ENCODE results near the gene ZNF778. TPM values are rescaled to one million over a fixed set of nuclear protein-coding genes. Genes with fewer than 3 reads are reported as not detected.

ZNF778 gene
- polyA plus RNA-seq, 2 of the 4 experiments (the other 2 are of a cell fraction) = 7.0 to 9.5 TPM

DNA sequence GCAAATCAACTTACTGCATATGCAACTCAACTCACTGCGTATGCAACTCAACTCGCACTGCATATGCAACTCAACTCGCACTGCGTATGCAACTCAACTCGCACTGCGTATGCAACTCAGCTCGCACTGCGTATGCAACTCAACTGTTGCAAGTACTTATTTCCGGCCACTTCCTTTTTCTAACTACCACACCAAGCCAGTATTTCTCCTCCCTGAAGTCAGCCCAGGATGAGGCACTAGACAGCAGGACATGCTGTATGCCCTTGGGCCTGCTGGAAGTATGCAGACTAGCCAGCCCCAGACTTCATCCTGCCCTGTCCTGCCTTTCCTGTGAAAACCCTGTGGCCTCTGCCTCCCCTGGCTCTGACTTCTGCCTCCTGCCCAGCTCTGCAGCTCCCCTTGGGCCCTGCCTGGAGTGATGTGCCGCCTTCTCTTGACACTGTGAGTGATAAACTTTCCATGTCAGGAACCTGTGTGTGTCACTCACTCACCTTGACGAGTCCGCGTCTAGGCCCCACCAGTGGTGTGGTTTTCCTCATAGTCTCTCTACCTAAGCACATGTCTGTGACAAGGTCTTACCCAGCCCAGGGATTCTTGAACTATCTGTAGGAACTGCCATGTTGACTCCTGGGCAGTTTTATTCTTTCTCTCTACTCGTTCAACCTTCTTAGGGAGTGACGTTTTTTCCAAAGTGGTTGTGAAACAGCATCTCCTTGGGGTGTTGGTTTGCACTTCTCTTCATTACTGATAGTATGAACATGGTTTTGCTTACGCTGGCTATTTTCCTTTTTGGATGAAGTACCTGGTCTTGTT, 16.4 kb downstream of the ZNF778 start:
- Histone ChIP-seq H3K9me3 (peaks cover 77% of the 10 kb centered on the region), H3K4me2 (no peak overlapping the region), H3K4me1 (no peaks in the 10 kb centered on the region), H3K27ac (no peak overlapping the region), H3K4me3 (no peak overlapping the region)
- WGBS (ENCODE audit: missing lambda C conversion rate) = 94% methylated on average over 16 of the region's 16 CpGs
- ATAC-seq = no peak
- DNase-seq (ENCODE audit: low read depth in 1 of 2, low spot score in 1 of 2) = no peak
- TF ChIP-seq RCOR1 (IDR thresholded peaks at IDR 0.05; ENCODE audit: low read depth, low read length) = no peak
- CTCF ChIA-PET = no interaction called here
- POLR2A ChIA-PET = no interaction called here
- no peak for FAIRE-seq

DNA sequence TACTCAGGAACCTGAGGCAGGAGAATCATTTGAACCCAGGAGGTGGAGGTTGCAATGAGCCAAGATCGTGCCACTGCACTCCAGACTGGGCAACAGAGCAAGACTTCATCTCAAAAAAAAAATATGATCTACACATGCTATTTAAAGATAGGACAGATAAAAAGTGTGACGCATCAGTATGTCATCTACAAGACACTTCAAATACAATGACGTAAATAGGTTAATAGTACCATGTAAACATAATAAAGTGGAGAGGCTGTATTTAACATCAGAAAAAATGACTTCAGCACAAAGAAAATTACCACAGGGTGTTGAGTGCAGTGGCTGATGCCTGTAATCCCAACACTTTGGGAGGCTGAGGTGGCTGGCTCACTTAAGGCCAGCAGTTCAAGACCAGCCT, 20.2 kb downstream of the ZNF778 start:
- ATAC-seq (no peak), DNase-seq (ENCODE audit: low read depth in 1 of 2, low spot score in 1 of 2) (no peak), FAIRE-seq (no peak)
- CTCF ChIA-PET = interaction anchor here (0.8 to 1.1 kb wide), 2 partner anchors 12 to 51 kb away, joined by 3 to 4 read pairs; no protein-coding TSS in a partner anchor
- POLR2A ChIA-PET = interaction anchor here (0.6 kb wide), 1 partner anchor 8 kb away, joined by 3 read pairs; no protein-coding TSS in a partner anchor
- no peak for TF ChIP-seq ZFP36 (IDR thresholded peaks at IDR 0.05; ENCODE audit: borderline replicate concordance, partially characterized antibody)
- no peak for TF ChIP-seq JUN (IDR thresholded peaks at IDR 0.05)
- TF ChIP-seq, protein P1, sequence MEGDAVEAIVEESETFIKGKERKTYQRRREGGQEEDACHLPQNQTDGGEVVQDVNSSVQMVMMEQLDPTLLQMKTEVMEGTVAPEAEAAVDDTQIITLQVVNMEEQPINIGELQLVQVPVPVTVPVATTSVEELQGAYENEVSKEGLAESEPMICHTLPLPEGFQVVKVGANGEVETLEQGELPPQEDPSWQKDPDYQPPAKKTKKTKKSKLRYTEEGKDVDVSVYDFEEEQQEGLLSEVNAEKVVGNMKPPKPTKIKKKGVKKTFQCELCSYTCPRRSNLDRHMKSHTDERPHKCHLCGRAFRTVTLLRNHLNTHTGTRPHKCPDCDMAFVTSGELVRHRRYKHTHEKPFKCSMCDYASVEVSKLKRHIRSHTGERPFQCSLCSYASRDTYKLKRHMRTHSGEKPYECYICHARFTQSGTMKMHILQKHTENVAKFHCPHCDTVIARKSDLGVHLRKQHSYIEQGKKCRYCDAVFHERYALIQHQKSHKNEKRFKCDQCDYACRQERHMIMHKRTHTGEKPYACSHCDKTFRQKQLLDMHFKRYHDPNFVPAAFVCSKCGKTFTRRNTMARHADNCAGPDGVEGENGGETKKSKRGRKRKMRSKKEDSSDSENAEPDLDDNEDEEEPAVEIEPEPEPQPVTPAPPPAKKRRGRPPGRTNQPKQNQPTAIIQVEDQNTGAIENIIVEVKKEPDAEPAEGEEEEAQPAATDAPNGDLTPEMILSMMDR (IDR thresholded peaks at IDR 0.05) = no peak
- no peak for TF ChIP-seq JUNB (IDR thresholded peaks at IDR 0.05)
- TF ChIP-seq HOXB13 (CRISPR knock-in tag; IDR thresholded peaks at IDR 0.05; ENCODE audit: low read depth) = no peak
- TF ChIP-seq EP300 (IDR thresholded peaks at IDR 0.05) = no peak
- TF ChIP-seq FOSL2 (IDR thresholded peaks at IDR 0.05) = no peak
- TF ChIP-seq FOSL2 (CRISPR knock-in tag; IDR thresholded peaks at IDR 0.05) = 0 out of 2 replicates have a peak, but pooled peaks have one; percentile 6
- H3K4me2 ChIP-seq = no peak overlapping the region
- no peaks in the 10 kb centered on the region for H3K4me1 ChIP-seq
- 33% methylated on average over 3 of the region's 3 CpGs for WGBS (ENCODE audit: missing lambda C conversion rate)
- no peak overlapping the region for H3K4me3 ChIP-seq
- no peak overlapping the region for H3K27ac ChIP-seq
- H3K9me3 ChIP-seq = peaks cover 54% of the 10 kb centered on the region

DNA sequence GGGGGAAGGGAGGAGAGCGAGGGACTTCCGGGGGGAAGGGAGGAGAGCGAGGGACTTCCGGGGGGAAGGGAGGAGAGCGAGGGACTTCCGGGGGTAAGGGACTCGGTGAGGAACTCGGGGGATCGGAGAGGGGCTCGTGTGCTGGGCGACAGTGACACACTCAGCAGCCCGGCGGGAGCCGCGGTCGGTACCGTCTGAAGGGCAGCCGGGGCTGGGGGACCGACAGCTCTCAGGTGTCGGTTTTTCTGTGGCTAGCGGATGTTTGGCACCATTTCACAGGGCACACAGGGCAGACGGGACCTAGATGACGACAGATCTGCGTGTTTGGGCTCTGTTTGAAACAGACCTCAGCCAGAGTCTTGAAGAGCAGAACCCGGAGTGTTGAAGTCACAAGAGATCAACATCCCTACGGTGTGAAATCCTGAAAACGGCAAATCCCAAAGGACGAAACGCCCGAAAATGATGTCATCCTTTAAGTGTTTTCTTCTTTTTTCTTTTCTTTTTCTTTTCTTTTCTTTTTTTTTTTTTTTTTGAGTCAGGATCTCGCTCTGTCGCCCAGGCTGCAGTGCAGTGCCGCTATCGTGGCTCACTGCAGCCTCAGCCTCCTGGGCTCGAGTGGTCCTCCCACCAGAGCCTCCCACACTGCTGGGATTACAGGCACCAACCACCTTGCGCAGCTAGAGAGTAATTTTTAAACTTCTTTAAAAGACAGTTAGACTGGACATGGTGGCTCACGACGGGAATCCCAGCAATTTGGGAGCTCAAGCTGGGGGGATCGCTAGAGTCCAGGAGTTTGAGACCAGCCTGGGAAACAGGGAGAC, 23.9 kb downstream of the ZNF778 start:
- Histone ChIP-seq H3K4me2 (peak overlapping the region; percentile 82), H3K27ac (peak overlapping the region; percentile 94 to 95), H3K9me3 (peaks cover 22% of the 10 kb centered on the region), H3K4me1 (no peaks in the 10 kb centered on the region), H3K4me3 (peak overlapping the region; percentile 74)
- ATAC-seq = peak; percentile 82 to 92
- ChIA-PET CTCF (interaction anchor here (1.0 to 2.0 kb wide), 5 partner anchors 11 to 52 kb away, joined by 5 to 10 read pairs (median 6); no protein-coding TSS in a partner anchor), POLR2A (interaction anchor here (0.6 to 1.7 kb wide), 4 partner anchors 24 to 615 kb away, joined by 3 to 6 read pairs (median 4); partner anchors contain the start of gene ZNF778)
- DNase-seq (ENCODE audit: low read depth in 1 of 2, low spot score in 1 of 2) = peak; percentile 80 to 81
- no peak for FAIRE-seq
- TF ChIP-seq JUN (IDR thresholded peaks at IDR 0.05) (peak in 1 of 2 experiments; percentile 92; a peak in 3 of 5 replicates), HOXA7 (CRISPR knock-in tag; IDR thresholded peaks at IDR 0.05) (no peak), POLR2A (IDR thresholded peaks at IDR 0.05; ENCODE audit: low read length) (peak; percentile 84), FOSL2 (IDR thresholded peaks at IDR 0.05) (no peak), FOSL2 (CRISPR knock-in tag; IDR thresholded peaks at IDR 0.05) (no peak), EHMT2 (IDR thresholded peaks at IDR 0.05; ENCODE audit: low read depth) (no peak), SMC3 (IDR thresholded peaks at IDR 0.05) (peak; percentile 3; the same call in 1 of the 3 replicates), GATA3 (IDR thresholded peaks at IDR 0.05; ENCODE audit: borderline replicate concordance) (0 out of 2 replicates have a peak, but pooled peaks have one; percentile 8), EHF (CRISPR knock-in tag; IDR thresholded peaks at IDR 0.05) (no peak), MAZ (IDR thresholded peaks at IDR 0.05; ENCODE audit: borderline replicate concordance, low read depth, low read length) (0 out of 2 replicates have a peak, but pooled peaks have one; percentile 98), PHF8 (IDR thresholded peaks at IDR 0.05; ENCODE audit: borderline replicate concordance, low read depth) (peak; percentile 79), RAD21 (conservative IDR thresholded peaks at IDR 0.05 in 1 of 2, IDR thresholded peaks at IDR 0.05 in 1 of 2) (no peak)
- TF ChIP-seq, protein P2, sequence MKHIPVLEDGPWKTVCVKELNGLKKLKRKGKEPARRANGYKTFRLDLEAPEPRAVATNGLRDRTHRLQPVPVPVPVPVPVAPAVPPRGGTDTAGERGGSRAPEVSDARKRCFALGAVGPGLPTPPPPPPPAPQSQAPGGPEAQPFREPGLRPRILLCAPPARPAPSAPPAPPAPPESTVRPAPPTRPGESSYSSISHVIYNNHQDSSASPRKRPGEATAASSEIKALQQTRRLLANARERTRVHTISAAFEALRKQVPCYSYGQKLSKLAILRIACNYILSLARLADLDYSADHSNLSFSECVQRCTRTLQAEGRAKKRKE (CRISPR knock-in tag; IDR thresholded peaks at IDR 0.05; ENCODE audit: low read depth) = no peak
- TF ChIP-seq, protein P3, sequence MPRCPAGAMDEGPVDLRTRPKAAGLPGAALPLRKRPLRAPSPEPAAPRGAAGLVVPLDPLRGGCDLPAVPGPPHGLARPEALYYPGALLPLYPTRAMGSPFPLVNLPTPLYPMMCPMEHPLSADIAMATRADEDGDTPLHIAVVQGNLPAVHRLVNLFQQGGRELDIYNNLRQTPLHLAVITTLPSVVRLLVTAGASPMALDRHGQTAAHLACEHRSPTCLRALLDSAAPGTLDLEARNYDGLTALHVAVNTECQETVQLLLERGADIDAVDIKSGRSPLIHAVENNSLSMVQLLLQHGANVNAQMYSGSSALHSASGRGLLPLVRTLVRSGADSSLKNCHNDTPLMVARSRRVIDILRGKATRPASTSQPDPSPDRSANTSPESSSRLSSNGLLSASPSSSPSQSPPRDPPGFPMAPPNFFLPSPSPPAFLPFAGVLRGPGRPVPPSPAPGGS (IDR thresholded peaks at IDR 0.05) = peak; percentile 86
- TF ChIP-seq, protein P4, sequence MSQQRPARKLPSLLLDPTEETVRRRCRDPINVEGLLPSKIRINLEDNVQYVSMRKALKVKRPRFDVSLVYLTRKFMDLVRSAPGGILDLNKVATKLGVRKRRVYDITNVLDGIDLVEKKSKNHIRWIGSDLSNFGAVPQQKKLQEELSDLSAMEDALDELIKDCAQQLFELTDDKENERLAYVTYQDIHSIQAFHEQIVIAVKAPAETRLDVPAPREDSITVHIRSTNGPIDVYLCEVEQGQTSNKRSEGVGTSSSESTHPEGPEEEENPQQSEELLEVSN (IDR thresholded peaks at IDR 0.05; ENCODE audit: borderline replicate concordance, low read depth) = no peak
- TF ChIP-seq, protein P5, sequence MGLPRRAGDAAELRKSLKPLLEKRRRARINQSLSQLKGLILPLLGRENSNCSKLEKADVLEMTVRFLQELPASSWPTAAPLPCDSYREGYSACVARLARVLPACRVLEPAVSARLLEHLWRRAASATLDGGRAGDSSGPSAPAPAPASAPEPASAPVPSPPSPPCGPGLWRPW (IDR thresholded peaks at IDR 0.05) = no peak
- TF ChIP-seq, protein P6, sequence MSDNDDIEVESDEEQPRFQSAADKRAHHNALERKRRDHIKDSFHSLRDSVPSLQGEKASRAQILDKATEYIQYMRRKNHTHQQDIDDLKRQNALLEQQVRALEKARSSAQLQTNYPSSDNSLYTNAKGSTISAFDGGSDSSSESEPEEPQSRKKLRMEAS (IDR thresholded peaks at IDR 0.05) = peak; percentile 76
- 5% methylated on average over 33 of the region's 39 CpGs for WGBS (ENCODE audit: missing lambda C conversion rate)
